Natural killer cell treated with Interleukin-12 subunit alpha and Interleukin-12 subunit beta and Interleukin-15 and Interleukin-18, amount 100 ng/mL, for 72 hours (primary cell): ENCODE data around the gene MCOLN2. TPM values are rescaled to one million over a fixed set of nuclear protein-coding genes. Genes with fewer than 3 reads are reported as not detected.
A peak's percentile ranks its signal among the peaks of the same experiment; 100 is the strongest.

Source experiments
- ATAC-seq, 2 donors: fragments of 150-1000 bp; cut with Tn5 transposase in 1 of 2; sonication (Bioruptor Pico), chemical (Tn5 transposase) in 1 of 2; 2 replicates each; pipeline ENCODE4 v1.10.0; 2021
- DNase-seq: peaks from one replicate; pipeline ENCODE4 v3.0.0; 2022; ENCODE audit warnings: low spot score
- H3K27ac Mint-ChIP-seq, 2 donors: 1 replicate in 1 of 2; 2 replicates in 1 of 2; pipeline ENCODE4 v1.8.0; 2022; ENCODE audit warnings: mixed read lengths in 2 of 2, mild to moderate bottlenecking in 1 of 2, moderate library complexity in 1 of 2
- H3K27me3 Mint-ChIP-seq, 2 donors: 1 replicate in 1 of 2; 2 replicates in 1 of 2; pipeline ENCODE4 v1.8.0; 2022; ENCODE audit warnings: mixed read lengths in 2 of 2
- H3K36me3 Mint-ChIP-seq: one replicate; pipeline ENCODE4 v1.8.0; 2022; ENCODE audit warnings: mixed read lengths
- H3K4me1 Mint-ChIP-seq, 2 donors: 1 replicate in 1 of 2; 2 replicates in 1 of 2; pipeline ENCODE4 v1.8.0; 2022; ENCODE audit warnings: low read depth in 2 of 2, mixed read lengths in 2 of 2, mild to moderate bottlenecking in 1 of 2
- H3K4me3 Mint-ChIP-seq: one replicate; pipeline ENCODE4 v1.8.0; 2022; ENCODE audit warnings: mixed read lengths
- H3K9me3 Mint-ChIP-seq: 2 replicates; pipeline ENCODE4 v1.8.0; 2022; ENCODE audit warnings: mixed read lengths
- total RNA-seq, 2 donors: library from RNA; stranded (reverse); gene quantifications; one replicate each; pipeline ENCODE4 v1.2.3, GENCODE V29; 2022

Gene MCOLN2
- total RNA-seq, 2 donors from 2014 or later, result 35.5 to 117 TPM

DNA sequence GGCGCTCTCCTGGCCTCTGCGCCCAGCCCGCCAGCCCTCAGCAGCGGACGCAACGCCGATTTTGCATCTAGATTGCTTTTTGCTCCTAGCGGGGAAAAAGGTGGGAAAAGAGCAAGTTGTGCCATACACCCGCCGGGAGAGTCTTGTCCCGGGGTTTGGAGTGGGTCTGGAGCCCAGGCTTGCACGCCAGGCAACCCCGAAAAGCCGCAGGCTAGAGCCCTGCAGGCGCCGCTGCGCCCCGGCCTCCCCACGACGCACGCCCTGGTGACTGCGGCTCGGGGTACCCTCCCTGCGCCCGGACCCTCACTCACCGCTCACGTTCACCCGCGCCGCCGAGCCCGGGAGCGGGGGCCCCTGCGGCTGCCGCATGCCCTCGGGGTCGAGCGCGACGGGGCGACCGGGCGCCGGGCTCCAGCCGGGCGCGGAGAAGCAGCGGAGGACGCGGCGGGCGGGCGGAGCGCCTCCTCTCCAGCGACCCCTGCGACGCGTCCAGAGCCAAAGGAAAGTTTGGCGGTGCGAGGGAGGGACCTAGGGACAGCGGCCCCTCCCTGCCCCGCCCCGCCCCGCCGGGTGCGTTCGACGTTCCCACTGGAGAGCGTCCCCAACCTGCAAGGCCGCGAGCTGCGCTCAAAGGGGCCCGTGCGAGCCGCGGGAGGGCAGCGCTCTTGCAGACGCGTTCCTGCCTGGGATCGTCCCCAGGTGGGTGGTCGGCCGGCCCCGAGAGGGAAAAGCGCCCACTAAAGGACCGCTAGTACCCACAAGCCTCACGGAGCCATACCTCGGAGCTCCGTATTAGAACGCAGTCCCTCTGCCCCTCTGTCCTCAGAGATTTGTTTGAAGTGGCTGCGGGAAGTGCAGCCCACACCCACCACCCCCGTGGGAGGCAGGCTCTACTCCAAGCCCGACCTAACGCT is 104.0 kb downstream of the MCOLN2 start, which contains the start of gene LPAR3:
Gene LPAR3, minus strand, starts transcription at position 502 of the 914 bp plus-strand sequence. CDS start 27,086 bp downstream, outside the sequence.
- H3K27ac Mint-ChIP-seq, result no peak within 1 kb of the TSS
- peaks cover 31 to 50% of the 10 kb centered on the region in 2 donors for H3K27me3 Mint-ChIP-seq
- DNase-seq (no peak), ATAC-seq (peak; percentile 38 to 62)
- no peak within 1 kb of the TSS for H3K4me3 Mint-ChIP-seq
- peaks cover 0 to 2% of the 10 kb centered on the region in 2 donors for H3K4me1 Mint-ChIP-seq
- no peaks in the 10 kb centered on the region for H3K36me3 Mint-ChIP-seq
- H3K9me3 Mint-ChIP-seq, result no peaks in the 10 kb centered on the region

DNA sequence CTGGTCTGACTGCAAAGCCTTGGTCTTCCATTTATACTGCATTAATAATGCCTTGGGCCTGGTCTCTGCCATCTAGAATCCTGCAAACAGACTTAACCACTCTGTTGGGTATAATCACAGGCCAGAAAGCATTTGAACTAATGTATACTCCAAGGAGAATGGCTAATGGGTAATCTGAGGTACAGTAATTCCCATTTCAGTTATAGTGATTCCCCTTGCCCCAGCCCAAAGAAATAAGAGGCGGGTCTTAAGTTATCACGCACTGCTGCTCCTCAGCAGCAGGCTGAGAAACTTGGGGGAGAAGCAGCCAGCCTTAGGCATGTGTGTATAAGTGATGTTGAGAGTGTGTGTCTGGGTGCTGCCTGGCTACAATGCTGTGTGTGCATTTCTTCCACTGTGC is 106.3 kb downstream of the MCOLN2 start:
- H3K9me3 Mint-ChIP-seq, result no peaks in the 10 kb centered on the region
- H3K27me3 Mint-ChIP-seq, result peaks cover 25 to 43% of the 10 kb centered on the region in 2 donors
- no peak overlapping the region for H3K27ac Mint-ChIP-seq
- DNase-seq (no peak), ATAC-seq (no peak)
- peaks cover 0 to 2% of the 10 kb centered on the region in 2 donors for H3K4me1 Mint-ChIP-seq
- no peak overlapping the region for H3K4me3 Mint-ChIP-seq
- no peaks in the 10 kb centered on the region for H3K36me3 Mint-ChIP-seq

DNA sequence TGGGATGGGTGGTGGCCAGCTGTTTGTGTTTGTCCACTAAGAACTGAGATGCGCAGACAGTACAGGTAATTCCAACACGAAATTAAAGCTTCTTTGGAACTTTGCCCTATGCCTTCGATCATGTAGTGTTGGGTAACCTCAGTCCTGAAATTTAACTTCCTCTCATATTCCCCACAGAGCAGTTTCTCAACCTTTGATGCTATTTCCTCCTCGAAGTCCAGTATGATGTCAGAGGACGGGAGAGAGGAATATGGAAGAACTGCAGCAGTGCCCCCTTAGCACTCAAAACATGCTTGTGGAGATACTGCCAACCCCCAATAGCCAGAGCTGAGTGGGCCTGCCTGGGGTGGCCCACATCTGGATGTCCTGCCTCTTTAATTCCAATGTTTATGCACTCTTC is 107.5 kb downstream of the MCOLN2 start:
- DNase-seq, result no peak
- H3K27me3 Mint-ChIP-seq, result peaks cover 22 to 34% of the 10 kb centered on the region in 2 donors
- peaks cover 0 to 2% of the 10 kb centered on the region in 2 donors for H3K4me1 Mint-ChIP-seq
- no peaks in the 10 kb centered on the region for H3K9me3 Mint-ChIP-seq
- no peak overlapping the region for H3K4me3 Mint-ChIP-seq
- H3K27ac Mint-ChIP-seq, result no peak overlapping the region
- no peak for ATAC-seq
- no peaks in the 10 kb centered on the region for H3K36me3 Mint-ChIP-seq

DNA sequence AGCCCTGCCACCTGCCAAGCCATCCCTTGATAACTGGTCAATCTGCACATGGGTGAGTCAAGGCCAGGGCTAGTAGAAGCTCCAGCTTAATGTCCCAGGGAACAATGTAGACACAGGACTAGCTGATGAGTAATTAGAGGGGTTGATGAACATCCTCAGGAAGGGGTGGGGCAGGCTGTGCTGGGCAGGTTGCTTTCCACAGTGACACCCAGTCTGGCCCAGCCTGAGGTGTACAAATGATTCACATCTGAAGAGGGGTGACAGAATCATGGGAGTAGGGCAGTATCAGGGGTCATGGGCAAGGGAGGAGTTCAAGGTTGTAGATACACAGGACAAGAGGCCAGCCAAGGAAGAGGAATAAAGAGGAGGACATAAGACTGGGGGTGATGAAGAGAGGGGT is 108.2 kb downstream of the MCOLN2 start:
- Mint-ChIP-seq H3K27ac (no peak overlapping the region), H3K9me3 (no peaks in the 10 kb centered on the region), H3K4me1 (no peaks in the 10 kb centered on the region), H3K36me3 (no peaks in the 10 kb centered on the region), H3K27me3 (peaks cover 17 to 28% of the 10 kb centered on the region in 2 donors), H3K4me3 (no peak overlapping the region)
- ATAC-seq (peak in 1 of 2 donors; percentile 29), DNase-seq (no peak)

DNA sequence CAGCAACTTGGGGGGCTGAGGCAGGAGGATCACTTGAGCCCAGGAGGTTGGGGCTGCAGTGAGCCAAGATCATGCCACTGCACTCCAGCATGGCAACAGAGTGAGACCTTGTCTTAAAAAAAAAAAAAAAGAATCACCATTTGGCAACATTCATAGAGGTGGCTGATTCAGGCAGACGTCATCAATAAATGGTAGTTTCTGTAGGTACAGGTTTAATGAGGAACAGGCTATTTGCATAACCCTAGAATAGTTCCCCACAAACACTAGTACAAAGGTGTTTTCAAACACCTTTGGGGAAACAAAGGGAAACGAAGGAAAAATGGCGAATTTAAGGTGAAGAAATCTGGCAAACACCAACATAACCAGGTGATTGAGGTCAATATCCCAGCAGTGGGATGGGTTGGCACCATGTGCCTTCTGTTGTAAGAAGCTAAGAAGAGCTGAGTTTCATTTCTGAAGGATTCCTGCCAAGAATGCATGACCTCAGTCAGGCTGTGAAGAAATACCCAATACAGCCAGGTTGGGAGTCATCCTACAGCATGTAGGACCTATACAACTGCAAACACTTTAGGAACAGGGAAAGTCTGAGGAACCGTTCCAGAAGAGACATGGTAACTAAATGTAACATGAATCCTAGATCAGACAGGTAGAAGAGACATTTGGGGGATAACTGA is 109.5 kb downstream of the MCOLN2 start:
- Mint-ChIP-seq H3K9me3 (no peaks in the 10 kb centered on the region), H3K36me3 (no peaks in the 10 kb centered on the region)
- ATAC-seq, result no peak

DNA sequence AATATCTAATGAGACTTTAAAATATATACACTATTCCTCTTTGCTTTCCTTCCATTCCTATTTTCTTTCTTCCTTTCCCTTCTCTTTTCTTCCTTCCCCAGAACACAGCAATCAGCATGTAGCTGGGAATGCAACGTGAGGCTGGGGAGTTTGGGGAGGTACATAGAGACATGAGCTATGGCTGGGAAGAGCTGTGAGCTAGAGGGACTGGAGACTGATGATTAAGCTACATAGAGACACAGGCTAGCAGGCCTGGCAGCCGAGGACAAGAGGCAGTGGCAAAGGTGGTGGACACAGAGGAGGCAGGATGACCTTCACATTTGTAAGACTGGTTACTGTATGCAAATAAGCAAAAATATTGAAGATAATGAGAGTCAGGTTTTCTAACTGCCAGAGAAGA is 111.4 kb downstream of the MCOLN2 start:
- no peaks in the 10 kb centered on the region for H3K36me3 Mint-ChIP-seq

More for the DNA sequence above, 109.5 kb downstream of the MCOLN2 start:
- no peaks in the 10 kb centered on the region for H3K4me1 Mint-ChIP-seq
- DNase-seq, result no peak
- no peak overlapping the region for H3K27ac Mint-ChIP-seq
- peaks cover 12 to 25% of the 10 kb centered on the region in 2 donors for H3K27me3 Mint-ChIP-seq
- no peak overlapping the region for H3K4me3 Mint-ChIP-seq

DNA sequence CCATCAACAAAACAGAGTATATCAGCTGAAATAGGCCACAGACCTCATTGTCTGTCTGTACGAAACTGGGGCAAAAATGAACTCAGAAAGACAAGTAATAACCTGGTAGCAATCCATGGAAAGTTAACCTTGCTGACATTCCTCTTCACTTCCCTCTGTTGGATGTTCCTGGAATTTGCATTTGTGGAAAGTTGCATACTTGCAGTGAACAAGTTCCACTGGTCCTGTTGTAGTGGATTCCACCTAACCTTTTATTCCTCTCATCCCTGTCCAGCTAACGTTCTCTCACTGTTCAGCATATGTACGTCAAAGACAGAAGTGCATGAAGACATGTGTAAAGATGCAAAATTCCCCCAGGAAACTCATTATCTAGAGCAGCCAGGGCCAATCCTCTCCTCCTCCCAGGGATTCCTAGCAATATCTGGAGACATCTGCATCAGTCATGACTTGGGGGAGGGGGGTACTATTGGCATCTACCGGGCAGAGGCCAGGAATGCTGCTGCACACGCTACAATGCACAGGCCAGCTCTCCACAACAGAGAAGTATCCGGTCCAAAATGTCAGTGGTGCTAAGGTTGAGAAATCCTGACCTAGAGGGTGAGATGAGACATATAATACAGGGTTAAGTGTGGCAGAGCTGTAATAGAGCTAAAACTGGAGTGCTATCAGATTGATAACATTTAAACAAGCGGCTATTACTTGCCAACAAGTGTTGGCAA is 112.1 kb downstream of the MCOLN2 start:
- H3K9me3 Mint-ChIP-seq, result no peaks in the 10 kb centered on the region
- no peaks in the 10 kb centered on the region for H3K4me1 Mint-ChIP-seq
- H3K27ac Mint-ChIP-seq, result no peak overlapping the region
- H3K27me3 Mint-ChIP-seq, result peaks cover 14 to 34% of the 10 kb centered on the region in 2 donors
- H3K36me3 Mint-ChIP-seq, result no peaks in the 10 kb centered on the region
- H3K4me3 Mint-ChIP-seq, result no peak overlapping the region
- ATAC-seq (no peak), DNase-seq (no peak)

More for the DNA sequence above, 111.4 kb downstream of the MCOLN2 start:
- H3K4me3 Mint-ChIP-seq, result no peak overlapping the region
- ATAC-seq (no peak), DNase-seq (no peak)
- H3K9me3 Mint-ChIP-seq, result no peaks in the 10 kb centered on the region
- H3K27me3 Mint-ChIP-seq, result peaks cover 9 to 30% of the 10 kb centered on the region in 2 donors
- no peak overlapping the region for H3K27ac Mint-ChIP-seq
- no peaks in the 10 kb centered on the region for H3K4me1 Mint-ChIP-seq

DNA sequence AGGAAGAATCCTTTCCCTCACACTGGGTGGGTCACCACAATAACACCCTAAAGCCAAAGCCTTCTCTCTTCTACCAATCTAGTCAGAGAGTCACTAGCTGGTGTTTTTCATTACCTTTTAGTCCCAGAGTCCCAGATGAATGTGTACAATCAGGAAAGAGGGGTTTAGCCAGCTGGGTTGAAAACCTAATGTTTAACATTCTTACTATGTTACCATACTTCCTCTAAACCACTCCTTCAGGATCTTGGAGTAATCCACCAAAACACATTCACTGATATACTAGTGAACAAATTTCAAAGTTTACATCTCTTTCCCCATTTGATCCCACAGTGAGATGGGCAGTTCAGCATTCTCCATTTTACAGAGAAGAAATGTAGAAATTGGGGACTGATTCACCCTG is 113.6 kb downstream of the MCOLN2 start:
- no peak overlapping the region for H3K27ac Mint-ChIP-seq
- H3K4me1 Mint-ChIP-seq, result no peaks in the 10 kb centered on the region
- H3K4me3 Mint-ChIP-seq, result no peak overlapping the region
- H3K9me3 Mint-ChIP-seq, result no peaks in the 10 kb centered on the region
- peaks cover 14 to 34% of the 10 kb centered on the region in 2 donors for H3K27me3 Mint-ChIP-seq
- DNase-seq (no peak), ATAC-seq (no peak)
- H3K36me3 Mint-ChIP-seq, result no peaks in the 10 kb centered on the region

DNA sequence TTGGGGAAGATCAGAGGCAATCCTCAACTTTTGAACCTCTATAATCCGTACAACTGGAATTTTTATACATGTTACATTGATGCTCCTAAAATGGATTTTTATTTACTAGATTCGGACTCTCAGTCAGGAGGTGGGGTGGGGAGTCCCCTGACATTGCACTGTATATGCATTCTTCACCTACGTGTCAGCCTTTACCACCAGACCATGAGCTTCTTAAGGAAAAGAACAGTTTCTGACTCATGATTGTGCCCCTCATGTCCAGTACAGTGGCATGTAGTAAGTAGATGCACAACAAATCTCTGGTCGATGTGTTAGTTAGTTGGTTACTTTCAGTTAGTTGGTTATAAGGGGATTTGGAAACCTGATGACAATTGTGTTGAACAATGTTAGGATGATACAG is 119.3 kb downstream of the MCOLN2 start:
- ATAC-seq (no peak), DNase-seq (no peak)
- Mint-ChIP-seq H3K27ac (no peak overlapping the region), H3K4me3 (no peak overlapping the region), H3K36me3 (no peaks in the 10 kb centered on the region), H3K27me3 (peaks cover 25 to 71% of the 10 kb centered on the region in 2 donors), H3K4me1 (peaks cover 5 to 7% of the 10 kb centered on the region in 2 donors), H3K9me3 (no peaks in the 10 kb centered on the region)

DNA sequence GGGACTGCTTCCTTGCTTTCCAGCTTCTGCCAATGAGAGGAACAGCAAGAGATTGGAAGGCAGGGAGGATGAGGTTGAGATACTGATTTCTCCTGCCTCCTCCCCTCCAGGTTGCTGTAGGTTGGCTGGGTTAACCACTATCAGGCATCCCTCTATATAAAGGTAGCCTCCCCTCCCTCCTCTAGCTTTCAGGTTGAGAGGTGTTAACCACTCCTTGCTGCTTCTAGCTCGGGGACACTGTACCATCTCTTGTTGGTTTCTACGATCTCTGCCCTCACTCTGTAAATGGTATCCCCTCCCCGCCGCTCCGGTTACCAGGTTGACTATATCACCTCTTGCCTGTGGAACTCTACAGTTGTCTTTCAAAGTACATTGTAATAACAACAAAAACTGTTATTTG is 120.6 kb downstream of the MCOLN2 start:
- H3K27ac Mint-ChIP-seq, result no peak overlapping the region
- ATAC-seq, result peak; percentile 50 to 58
- no peak overlapping the region for H3K4me3 Mint-ChIP-seq
- H3K27me3 Mint-ChIP-seq, result peaks cover 29 to 69% of the 10 kb centered on the region in 2 donors
- peaks cover 5 to 7% of the 10 kb centered on the region in 2 donors for H3K4me1 Mint-ChIP-seq
- DNase-seq, result no peak
- H3K36me3 Mint-ChIP-seq, result no peaks in the 10 kb centered on the region
- H3K9me3 Mint-ChIP-seq, result no peaks in the 10 kb centered on the region

Other genes with a start within 250 kb of the MCOLN2 start
- gene LPAR3, start 103.9 kb downstream of the MCOLN2 start, total RNA-seq, result 1 to 10 TPM in 1 of 2 donors, under 1 TPM in 1; 0.90 to 1.4 TPM
- gene MCOLN3, start 51.4 kb upstream of the MCOLN2 start, total RNA-seq, result under 1 TPM in 1 of 2 donors, not detected in 1; 0.31 TPM
- under 1 TPM in 1 of 2 donors, not detected in 1; 0.84 TPM for gene SYDE2, start 203.9 kb upstream of the MCOLN2 start, total RNA-seq